Measurements from ENCODE around the gene CD55.
"Not testable (repeated sequence)": the region's sequence is repeated elsewhere in the genome, so short reads cannot be mapped to it uniquely, and the experiment has no call there.

The CD55 gene

DNA sequence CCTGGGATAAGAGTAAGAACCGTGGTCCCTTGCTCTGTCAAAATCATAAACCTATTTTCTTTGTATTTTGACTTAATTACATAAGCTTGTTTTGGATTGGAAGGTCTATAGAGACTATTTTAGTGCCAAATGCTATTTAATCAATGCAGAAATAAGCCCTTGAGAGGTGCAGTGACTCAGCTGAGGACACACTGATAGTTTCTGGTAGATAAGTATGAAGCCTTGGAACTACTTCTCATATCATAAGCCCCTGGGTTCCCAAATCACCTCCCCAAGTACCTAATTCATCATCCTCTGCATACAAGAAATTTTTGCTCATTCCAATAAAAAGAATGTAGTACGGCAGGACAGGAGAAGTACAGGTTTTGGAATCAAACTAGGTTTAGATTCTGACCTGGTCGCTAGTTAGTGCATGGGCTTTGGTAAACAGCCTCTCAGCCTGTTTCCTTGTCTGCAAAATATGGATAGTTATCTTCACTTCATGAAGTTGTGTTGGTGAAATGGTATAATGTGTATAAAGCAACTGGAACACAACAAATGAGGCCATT is 3.3 kb upstream of the CD55 start:
- H3K27ac ChIP-seq = no peak overlapping the region
- TF ChIP-seq, protein P1, sequence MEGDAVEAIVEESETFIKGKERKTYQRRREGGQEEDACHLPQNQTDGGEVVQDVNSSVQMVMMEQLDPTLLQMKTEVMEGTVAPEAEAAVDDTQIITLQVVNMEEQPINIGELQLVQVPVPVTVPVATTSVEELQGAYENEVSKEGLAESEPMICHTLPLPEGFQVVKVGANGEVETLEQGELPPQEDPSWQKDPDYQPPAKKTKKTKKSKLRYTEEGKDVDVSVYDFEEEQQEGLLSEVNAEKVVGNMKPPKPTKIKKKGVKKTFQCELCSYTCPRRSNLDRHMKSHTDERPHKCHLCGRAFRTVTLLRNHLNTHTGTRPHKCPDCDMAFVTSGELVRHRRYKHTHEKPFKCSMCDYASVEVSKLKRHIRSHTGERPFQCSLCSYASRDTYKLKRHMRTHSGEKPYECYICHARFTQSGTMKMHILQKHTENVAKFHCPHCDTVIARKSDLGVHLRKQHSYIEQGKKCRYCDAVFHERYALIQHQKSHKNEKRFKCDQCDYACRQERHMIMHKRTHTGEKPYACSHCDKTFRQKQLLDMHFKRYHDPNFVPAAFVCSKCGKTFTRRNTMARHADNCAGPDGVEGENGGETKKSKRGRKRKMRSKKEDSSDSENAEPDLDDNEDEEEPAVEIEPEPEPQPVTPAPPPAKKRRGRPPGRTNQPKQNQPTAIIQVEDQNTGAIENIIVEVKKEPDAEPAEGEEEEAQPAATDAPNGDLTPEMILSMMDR (IDR thresholded peaks at IDR 0.05) = no peak
- no peak for TF ChIP-seq ZFX (IDR thresholded peaks at IDR 0.05; ENCODE audit: borderline replicate concordance)

DNA sequence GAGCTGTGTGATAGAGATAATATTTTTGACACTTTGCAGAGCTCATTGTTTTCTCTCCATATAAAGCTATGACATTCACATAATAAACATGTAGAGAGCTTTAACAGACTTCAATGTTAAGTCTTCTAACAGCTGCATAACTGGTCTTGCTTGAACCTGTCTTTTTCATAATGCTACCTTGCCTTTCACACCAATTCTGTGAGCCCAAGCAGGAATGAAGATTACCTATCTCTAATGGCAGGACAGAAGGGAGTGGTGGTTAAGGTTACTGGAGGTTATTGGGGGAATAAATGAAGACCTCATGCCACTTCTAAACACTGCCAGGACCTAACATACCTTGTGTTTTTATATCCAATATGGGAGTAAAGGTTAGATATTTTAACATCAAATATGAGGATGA is 2.3 kb upstream of the CD55 start:
- TF ChIP-seq, protein P1 (IDR thresholded peaks at IDR 0.05) = no peak
- TF ChIP-seq ZFX (IDR thresholded peaks at IDR 0.05; ENCODE audit: borderline replicate concordance) = no peak
- no peak overlapping the region for H3K27ac ChIP-seq

DNA sequence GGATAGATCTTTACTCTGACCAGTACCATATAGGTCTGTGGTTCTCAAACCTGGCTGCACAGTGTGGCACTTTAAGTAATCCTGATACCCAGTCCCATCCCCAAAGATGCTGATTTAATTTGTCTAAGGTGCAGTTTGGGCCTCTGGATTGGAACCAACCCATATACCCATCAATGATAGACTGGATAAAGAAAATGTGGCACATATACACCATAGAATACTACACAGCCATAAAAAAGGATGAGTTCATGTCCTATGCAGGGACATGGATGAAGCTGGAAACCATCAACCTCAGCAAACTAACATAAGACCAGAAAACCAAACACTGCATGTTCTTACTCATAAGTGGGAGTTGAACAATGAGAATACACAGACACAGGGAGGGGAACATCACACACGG is 1.4 kb upstream of the CD55 start:
- not testable (repeated sequence) for H3K27ac ChIP-seq

DNA sequence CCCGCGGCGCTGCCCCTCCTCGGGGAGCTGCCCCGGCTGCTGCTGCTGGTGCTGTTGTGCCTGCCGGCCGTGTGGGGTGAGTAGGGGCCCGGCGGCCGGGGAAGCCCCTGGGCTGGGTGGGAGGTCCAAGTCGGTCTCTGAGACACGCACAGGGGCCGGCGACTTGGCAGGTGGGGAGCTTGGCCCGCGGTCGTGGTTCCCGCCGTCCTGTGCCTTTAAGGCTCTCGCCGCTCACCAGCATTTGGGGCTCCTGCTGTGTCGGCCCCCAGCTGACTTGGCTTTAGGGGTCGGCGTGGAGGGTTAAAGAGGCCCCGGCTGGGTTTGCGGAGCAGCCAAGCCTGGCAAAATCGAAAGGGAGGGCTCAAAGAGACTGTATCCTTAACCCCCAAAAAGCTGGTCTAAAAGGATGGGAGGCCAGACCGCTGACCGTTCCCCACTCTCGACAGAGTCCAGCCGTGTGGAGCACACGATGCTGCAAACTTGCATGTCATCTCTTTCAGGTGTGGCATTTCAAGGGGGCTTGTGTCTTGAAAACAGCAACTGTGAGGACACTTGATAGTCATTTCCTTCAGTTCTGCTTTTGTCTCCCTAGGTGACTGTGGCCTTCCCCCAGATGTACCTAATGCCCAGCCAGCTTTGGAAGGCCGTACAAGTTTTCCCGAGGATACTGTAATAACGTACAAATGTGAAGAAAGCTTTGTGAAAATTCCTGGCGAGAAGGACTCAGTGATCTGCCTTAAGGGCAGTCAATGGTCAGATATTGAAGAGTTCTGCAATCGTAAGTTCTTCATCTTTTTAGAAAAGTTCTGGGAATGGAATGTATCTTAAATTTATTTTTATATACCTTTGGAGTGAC is 540 bp downstream of the CD55 start:
- TF ChIP-seq, protein P1 (IDR thresholded peaks at IDR 0.05) = no peak
- TF ChIP-seq ZFX (IDR thresholded peaks at IDR 0.05; ENCODE audit: borderline replicate concordance) = no peak
- peak overlapping the region; percentile 77 for H3K27ac ChIP-seq

DNA sequence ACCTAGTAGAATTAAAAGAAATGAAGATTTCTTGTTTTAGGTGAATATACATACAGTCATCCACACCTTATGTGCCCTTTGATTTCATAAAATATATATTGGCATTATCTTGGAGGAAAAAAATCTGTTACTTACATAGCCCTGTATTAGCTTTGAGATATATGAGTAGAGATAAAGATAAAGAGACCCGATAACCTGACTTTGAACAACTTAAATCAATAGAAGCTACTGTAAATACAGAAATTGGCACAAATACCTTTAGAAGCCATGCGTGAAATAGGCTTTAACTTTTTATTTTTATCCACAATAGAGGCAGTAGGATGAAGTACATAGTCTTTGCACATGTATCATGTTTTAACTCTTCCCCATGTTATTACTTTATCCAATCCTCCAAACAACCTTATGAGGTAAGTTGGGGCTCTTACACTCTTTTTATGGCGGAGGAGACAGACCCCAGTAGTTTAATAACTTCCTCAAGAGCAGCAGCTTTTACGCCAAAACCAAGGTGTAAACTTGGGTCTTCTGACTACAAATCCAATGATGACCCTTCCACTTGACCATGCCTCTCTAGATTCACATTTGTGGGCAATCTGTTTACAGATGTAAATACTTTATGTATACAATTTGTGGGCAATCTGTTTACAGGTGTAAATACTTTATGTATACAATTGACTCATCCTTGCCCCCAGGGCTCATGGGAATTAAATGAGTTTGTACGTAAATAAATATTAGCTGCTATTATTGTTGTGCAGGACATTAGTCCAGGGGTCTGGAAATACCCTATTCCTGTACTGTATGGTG is 2.1 kb downstream of the CD55 start:
- TF ChIP-seq, protein P1 (IDR thresholded peaks at IDR 0.05) = no peak
- TF ChIP-seq ZFX (IDR thresholded peaks at IDR 0.05; ENCODE audit: borderline replicate concordance) = no peak
- H3K27ac ChIP-seq = peak overlapping the region; percentile 77

DNA sequence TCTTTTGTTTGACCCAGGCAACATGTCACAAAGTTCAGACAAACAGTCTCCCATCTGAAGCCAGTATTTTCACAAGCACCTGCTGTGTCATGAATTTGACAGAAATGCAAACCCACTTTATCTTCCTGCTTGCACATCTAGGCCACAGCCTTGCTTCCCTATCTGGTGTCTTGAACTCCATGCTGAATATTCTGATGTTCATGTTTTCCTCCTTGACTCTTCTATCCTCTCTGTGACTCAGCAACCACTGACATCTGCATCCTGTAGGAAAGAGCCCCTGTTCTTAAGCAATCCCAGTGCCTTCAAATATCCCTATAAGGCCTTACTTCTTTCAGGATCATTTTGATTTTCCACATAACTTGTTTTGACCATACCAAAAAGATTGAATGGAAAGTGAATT is 6.5 kb downstream of the CD55 start:
- TF ChIP-seq, protein P1 (IDR thresholded peaks at IDR 0.05) = no peak
- TF ChIP-seq ZFX (IDR thresholded peaks at IDR 0.05; ENCODE audit: borderline replicate concordance) = no peak
- H3K27ac ChIP-seq = no peak overlapping the region

DNA sequence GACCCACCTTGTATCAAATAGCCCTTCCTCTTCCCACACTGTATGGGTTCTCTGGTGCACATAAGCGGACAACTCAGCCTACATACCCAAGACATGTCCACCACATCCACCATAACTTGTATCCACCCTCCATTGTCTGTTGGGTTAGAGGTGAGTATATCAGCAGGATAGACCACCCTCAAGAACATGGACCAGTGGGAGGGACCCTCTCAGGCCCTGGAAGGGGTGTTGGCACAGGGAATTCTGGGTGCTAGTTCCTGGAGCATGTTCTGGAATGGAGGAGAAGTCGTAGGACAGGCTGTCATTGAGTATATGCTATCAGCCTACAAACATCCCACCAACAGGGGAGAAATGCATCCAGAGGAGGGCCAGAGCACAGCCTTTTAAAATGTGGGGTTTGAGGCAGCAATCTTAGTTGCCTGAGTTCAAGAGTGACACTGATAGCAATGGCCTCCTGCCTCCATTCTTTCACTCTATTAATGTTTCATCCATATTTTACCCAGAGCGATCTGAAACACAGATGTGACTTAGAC is 7.5 kb downstream of the CD55 start:
- TF ChIP-seq ZFX (IDR thresholded peaks at IDR 0.05; ENCODE audit: borderline replicate concordance) = no peak
- TF ChIP-seq, protein P1 (IDR thresholded peaks at IDR 0.05) = no peak
- no peak overlapping the region for H3K27ac ChIP-seq
